Heart left ventricle (tissue), 16 donors: ENCODE measurements around the gene BAIAP2. TPM values are rescaled to one million over a fixed set of nuclear protein-coding genes. Genes with fewer than 3 reads are reported as not detected.

ENCODE experiments used
- ATAC-seq, 4 donors: fragments of 200-7000 bp; cut with Tn5 transposase; one replicate each; pipeline ENCODE4 v1.9.1; 2020 to 2022; ENCODE audit warnings: moderate library complexity in 4 of 4, mild to moderate bottlenecking in 3 of 4, moderate number of reproducible peaks in 1 of 4
- DNase-seq, 5 donors: peaks; one replicate each; pipeline ENCODE4 v3.0.0-alpha.2; 2020
- H3K27ac ChIP-seq, 12 donors: fragments of 200-600 bp; sonication (generic) in 4 of 12; one replicate each; pipeline versions ENCODE4 v1.5.0 to v1.8.0; 2016 to 2022; ENCODE audit warnings: mild to moderate bottlenecking in 2 of 12
- H3K27me3 ChIP-seq, 9 donors: fragments of 200-600 bp; sonication (generic) in 2 of 9; one replicate each; pipeline versions ENCODE4 v1.5.1 to v1.8.0; 2016 to 2022; ENCODE audit warnings: mild to moderate bottlenecking in 3 of 9
- H3K36me3 ChIP-seq, 9 donors: fragments of 200-600 bp; sonication (generic) in 2 of 9; one replicate each; pipeline versions ENCODE4 v1.5.0 to v1.8.0; 2018 to 2022; ENCODE audit warnings: mild to moderate bottlenecking in 2 of 9
- H3K4me1 ChIP-seq, 12 donors: fragments of 200-600 bp; sonication (generic) in 4 of 12; one replicate each; pipeline versions ENCODE4 v1.5.0 to v1.8.0; 2016 to 2022; ENCODE audit warnings: mild to moderate bottlenecking in 3 of 12
- H3K4me3 ChIP-seq, 12 donors: fragments of 200-600 bp; sonication (generic) in 4 of 12; one replicate each; pipeline versions ENCODE4 v1.5.0 to v1.8.0; 2017 to 2022; ENCODE audit warnings: mild to moderate bottlenecking in 9 of 12, moderate library complexity in 4 of 12
- H3K9me3 ChIP-seq, 12 donors: fragments of 200-600 bp; sonication (generic) in 4 of 12; one replicate each; pipeline versions ENCODE4 v1.5.0 to v1.8.0; 2016 to 2022; ENCODE audit warnings: mild to moderate bottlenecking in 1 of 12
- CTCF ChIP-seq, 12 donors: fragments of 200-600 bp; sonication (generic) in 4 of 12; IDR thresholded peaks; one replicate each; pipeline versions ENCODE4 v1.5.0 to v1.8.0; 2018 to 2022; ENCODE audit warnings: antibody characterized with exemption in 12 of 12, mild to moderate bottlenecking in 5 of 12
- POLR2A ChIP-seq, 2 donors: fragments of 450-650 bp; IDR thresholded peaks; one replicate each; pipeline ENCODE4 v1.6.1; 2017; ENCODE audit warnings: antibody characterized with exemption in 2 of 2, mild to moderate bottlenecking in 2 of 2, moderate library complexity in 2 of 2
- WGBS, 4 donors: extraction: QIAGEN DNeasy Blood & Tissue Kit in 2 of 4; methylation state at CpG; one replicate each; pipeline versions ENCODE4 v1.1.5 to v1.1.7; 2013 to 2018; 5-methylcytosine and 5-hydroxymethylcytosine counted together
- intact Hi-C, 10 donors: fragments of 100-400 bp; cut with DNase I; formaldehyde crosslinking; loops; one replicate each; pipeline versions ENCODE4 v1.11.1 to v1.14.2; 2022
- polyA plus RNA-seq, 2 donors: library from polyadenylated mRNA; stranded (reverse); fragments of 200-250 nt; gene quantifications; one replicate each; pipeline ENCODE4 v1.2.3, GENCODE V29; 2013
- total RNA-seq, 9 donors: library from RNA; depleted of rRNA in 2 of 9; stranded (reverse); fragments of >200 nt in 2 of 9; fragmentation: NEBNext Ultra II Directional in 3 of 9; extraction: Animal tissue kit (Norgen Biotek cat#: 25700) in 3 of 9; gene quantifications; one replicate each; pipeline versions ENCODE4 v1.1.0 to v1.2.4, GENCODE V29; 2016 to 2023
- donor health status: ischemic (EF 13 %, LVEDD 7.1; RV severe dilation, severe dysfunction).
- donor health status: healthy with polysubstance abuse.
- donor health status: DM: no; HTN: yes; CAD: no.
- donor health status: DM: no; HTN: no; CAD: no.
- donor health status: ischemic (EF 25% LVEDD 6.9; RV normal size, moderate dysfunction).
- donor health status: ischemic (EF 25% LVEDD 5.7; RV mildly dilated, moderate dysfunction).
- donor health status: healthy.
- donor health status: DM: yes; HTN: yes; CAD: no.
- donor health status: ischemic (EF 35%, LVEDD 5.7; RV mildly dilated, moderate dysfunction).
- donor health status: nonischemic (EF 11% LVEDD 7.7; RV severe dilation, severe dysfunction).
- donor health status: DM: yes; HTN: yes; CAD: no.
- donor health status: PGD.
- donor health status: ischemic (EF 29% LVEDD 5.4; RV normal size, mild dysfunction).
- donor health status: nonischemic (EF 23%, LVEDD 6.1; RV moderate dilation, normal function).

Gene BAIAP2
- total and polyA plus RNA-seq, 11 donors: 8.9 to 30.2 (median 18.5) TPM

- peaks cover 0 to 34% (median 25%) of the 10 kb centered on the region in 12 donors for H3K4me1 ChIP-seq
- H3K27me3 ChIP-seq: no peaks in the 10 kb centered on the region
- DNase-seq (no peak), ATAC-seq (peak in 3 of 4 donors; percentile 21 to 46 (median 36))
- H3K36me3 ChIP-seq: peaks cover 0 to 9% (median 0%) of the 10 kb centered on the region in 9 donors
- intact Hi-C loops: no loop called here
- no peak overlapping the region for H3K4me3 ChIP-seq
- TF ChIP-seq CTCF (IDR thresholded peaks at IDR 0.05): no peak
- TF ChIP-seq POLR2A (IDR thresholded peaks at IDR 0.05): no peak
- 74 to 82% (median 78%) methylated on average over 22 of the region's 22 CpGs for WGBS, 4 donors
- H3K9me3 ChIP-seq: no peaks in the 10 kb centered on the region
- peak overlapping the region in 4 of 12 donors; percentile 26 to 66 (median 46) for H3K27ac ChIP-seq
Observed at GRCh38 chr17:81063106-81064093, 28.4 kb downstream of the BAIAP2 start.

GRCh38 chr17:81064678-81065475 is 29.9 kb downstream of the BAIAP2 start:
- 71 to 82% (median 77%) methylated on average over 17 to 19 of the region's 19 CpGs for WGBS, 4 donors
- ATAC-seq: peak in 3 of 4 donors; percentile 13 to 67 (median 45)
- H3K9me3 ChIP-seq: no peaks in the 10 kb centered on the region
- DNase-seq: peak in 2 of 5 donors; percentile 56 to 67
- no peaks in the 10 kb centered on the region for H3K36me3 ChIP-seq
- intact Hi-C loops: no loop called here
- no peak overlapping the region for H3K4me3 ChIP-seq
- no peaks in the 10 kb centered on the region for H3K27me3 ChIP-seq
- peaks cover 0 to 34% (median 25%) of the 10 kb centered on the region in 12 donors for H3K4me1 ChIP-seq
- peak overlapping the region in 6 of 12 donors; percentile 30 to 66 (median 47) for H3K27ac ChIP-seq
- TF ChIP-seq POLR2A (IDR thresholded peaks at IDR 0.05) (no peak), CTCF (IDR thresholded peaks at IDR 0.05) (no peak)

- Histone ChIP-seq H3K27me3 (no peaks in the 10 kb centered on the region), H3K4me3 (no peak overlapping the region), H3K36me3 (no peaks in the 10 kb centered on the region), H3K27ac (peak overlapping the region in 1 of 12 donors; percentile 66), H3K4me1 (peaks cover 0 to 34% (median 25%) of the 10 kb centered on the region in 12 donors), H3K9me3 (no peaks in the 10 kb centered on the region)
- intact Hi-C loops: no loop called here
- WGBS, 4 donors: 82 to 92% (median 87%) methylated on average over 7 to 10 of the region's 10 CpGs
- DNase-seq (no peak), ATAC-seq (no peak)
- TF ChIP-seq CTCF (IDR thresholded peaks at IDR 0.05) (no peak), POLR2A (IDR thresholded peaks at IDR 0.05) (no peak)
Observed at GRCh38 chr17:81065500-81065899, 30.5 kb downstream of the BAIAP2 start.
